HG02973 (cell line): Measurements from ENCODE around the gene KCND2.

Source experiments
- ATAC-seq: cut with Tn5 transposase; IDR thresholded peaks from one replicate; pipeline ENCODE4 v1.9.1; 2021; ENCODE audit warnings: moderate library complexity; ENCODE audit not compliant: unreplicated experiment

Gene KCND2

DNA sequence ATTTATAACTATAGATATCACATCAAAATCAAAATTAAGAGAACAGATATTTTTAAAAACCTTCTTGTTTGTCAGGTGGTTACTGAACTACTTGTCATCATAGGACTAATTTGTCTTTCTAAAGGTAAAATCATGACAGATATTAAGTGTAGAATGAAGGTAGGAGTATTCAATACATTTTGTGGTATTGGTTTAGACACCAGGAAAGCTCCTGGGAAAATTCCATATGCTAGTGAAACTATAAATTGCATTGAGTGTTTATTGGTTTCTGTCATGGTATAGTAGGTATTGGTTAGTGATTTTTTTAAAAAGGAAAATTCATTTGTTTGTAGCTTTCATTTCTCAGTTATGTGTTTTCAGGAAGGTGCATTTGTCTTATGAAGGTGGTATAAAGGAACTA lies 132.7 kb downstream of the KCND2 start:
- no peak for ATAC-seq

DNA sequence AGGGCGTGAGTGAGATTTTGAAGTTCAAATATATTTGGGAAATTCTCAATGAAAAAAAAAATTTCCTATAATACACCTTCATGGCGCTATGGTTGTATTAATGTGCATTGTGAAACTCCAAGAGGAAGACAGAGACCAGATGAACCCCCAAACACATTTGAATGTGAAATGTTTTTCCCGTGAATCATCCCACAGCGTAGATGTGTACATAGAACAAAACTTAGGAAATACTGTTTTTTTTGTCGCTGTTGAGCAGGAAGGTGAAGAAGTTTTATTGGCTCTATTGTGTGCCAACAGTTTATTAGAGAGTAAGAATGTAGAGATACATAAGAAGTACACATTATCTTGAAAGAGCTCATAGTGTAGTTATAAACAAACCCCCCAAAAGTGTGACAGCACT lies 134.0 kb downstream of the KCND2 start:
- no peak for ATAC-seq

DNA sequence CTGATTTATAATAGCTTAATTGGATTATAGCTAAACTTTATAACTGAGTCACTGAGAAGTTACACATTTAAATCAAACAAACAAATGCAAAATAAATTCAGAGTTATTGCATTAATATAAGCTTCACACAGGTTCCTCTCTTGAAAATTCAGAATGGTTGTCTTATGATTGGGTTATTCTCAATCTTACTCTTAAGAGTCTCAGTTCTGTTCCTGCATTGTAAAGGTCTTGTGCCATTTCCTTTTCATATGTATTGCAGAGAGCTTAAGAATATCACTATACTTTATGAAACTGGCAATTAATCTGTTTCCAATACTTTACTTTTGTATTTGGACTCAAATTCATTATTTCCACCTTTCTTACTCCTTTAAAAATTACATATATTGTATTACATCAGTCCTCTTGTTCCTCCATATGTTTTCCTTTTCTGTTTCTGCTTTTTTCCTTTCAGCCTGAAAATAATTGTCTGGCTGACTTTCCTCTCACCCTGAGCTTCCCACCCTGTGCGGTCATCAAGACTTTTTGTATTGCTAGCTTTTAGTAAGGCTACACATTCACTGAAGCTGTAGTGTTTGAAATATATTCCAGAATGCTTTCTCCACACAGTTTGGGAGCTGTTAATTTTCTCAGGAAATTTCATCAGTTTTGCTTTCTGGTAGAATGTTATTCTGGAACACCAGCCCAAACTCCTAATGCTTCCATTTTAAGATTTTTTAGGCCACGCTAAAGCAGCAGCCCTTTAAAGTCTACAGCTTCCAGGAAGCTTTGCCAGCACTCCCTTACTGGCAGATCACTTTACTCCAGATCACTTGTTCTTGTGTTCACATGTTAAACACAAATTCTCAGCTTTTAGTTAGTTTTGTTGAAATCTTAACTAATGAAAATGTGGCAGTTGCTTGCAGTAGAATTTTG lies 139.4 kb downstream of the KCND2 start:
- peak; percentile 84 for ATAC-seq

GRCh38 chr7:120413164-120413563 lies 140.2 kb downstream of the KCND2 start:
- ATAC-seq: no peak

- ATAC-seq: no peak
Observed at GRCh38 chr7:120417244-120417979, 144.4 kb downstream of the KCND2 start.

GRCh38 chr7:120421151-120421651 lies 148.2 kb downstream of the KCND2 start:
- ATAC-seq: peak; percentile 98

- peak; percentile 71 for ATAC-seq
Observed at GRCh38 chr7:120431016-120431415, 158.0 kb downstream of the KCND2 start.

DNA sequence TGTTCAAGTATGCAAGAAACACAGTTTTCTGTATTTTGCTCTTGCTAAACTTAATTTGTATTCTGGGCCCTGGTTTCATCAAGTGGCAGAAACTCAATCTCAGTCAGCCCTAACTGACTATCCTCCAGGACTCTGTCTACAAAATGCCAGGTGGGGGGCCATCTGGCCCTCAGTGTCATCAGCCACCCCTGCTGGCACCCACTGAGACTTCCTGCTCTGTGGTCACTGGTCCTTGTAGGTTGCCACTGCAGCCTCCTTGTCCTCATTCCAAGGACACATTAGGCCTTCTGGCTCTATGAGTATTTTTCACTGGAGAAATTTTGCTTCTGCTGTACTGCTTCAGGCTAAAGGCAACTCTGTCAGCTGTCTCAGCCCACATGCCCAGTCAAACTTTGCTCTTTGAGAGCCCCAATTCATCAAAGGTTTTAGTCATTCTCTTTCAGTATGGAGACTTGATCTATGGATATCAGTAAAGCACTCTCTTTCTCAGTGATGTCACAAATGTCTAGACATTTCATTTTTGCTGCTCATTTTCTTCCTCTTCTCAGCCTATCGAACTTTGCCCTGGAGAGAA lies 163.6 kb downstream of the KCND2 start:
- ATAC-seq: no peak

DNA sequence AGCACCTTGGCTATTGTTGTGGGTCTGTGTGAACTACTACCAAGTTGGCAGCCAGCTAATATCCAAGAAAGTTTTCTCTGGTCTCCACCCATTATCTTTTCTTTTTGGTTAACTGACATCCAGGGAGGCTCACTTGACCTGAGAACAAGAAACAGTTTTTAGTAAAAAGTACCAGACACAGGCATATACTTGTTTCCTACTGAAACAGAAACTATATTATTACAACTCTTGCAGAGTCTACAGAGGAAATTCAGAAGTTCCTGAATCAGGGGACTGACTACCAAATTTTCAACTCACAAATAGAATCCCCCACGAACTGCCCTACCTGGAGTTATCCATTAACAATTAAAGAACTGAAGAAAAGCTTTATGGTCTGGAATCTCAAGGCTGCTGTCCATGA lies 168.9 kb downstream of the KCND2 start:
- ATAC-seq: peak; percentile 86

DNA sequence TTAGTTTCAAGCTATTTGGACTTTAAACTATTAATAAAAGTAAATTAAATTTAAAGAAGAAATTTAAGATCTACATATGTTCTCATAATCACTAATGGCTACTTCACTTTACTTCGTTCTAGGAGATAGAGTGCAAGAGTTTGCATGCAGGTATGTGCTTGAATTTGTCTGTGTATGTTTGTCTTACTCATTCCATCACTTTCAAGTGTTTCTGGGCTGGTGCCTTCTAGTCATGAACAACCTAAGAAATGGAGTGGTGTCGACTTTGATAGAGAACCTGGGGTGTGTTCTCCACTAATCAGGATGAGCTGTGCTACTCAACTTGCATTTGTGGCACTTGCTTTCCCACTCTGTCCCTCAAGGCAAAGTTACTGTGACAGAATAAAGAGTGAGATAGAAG lies 169.9 kb downstream of the KCND2 start:
- ATAC-seq: peak; percentile 63

GRCh38 chr7:120444650-120445049 lies 171.7 kb downstream of the KCND2 start:
- ATAC-seq: no peak

DNA sequence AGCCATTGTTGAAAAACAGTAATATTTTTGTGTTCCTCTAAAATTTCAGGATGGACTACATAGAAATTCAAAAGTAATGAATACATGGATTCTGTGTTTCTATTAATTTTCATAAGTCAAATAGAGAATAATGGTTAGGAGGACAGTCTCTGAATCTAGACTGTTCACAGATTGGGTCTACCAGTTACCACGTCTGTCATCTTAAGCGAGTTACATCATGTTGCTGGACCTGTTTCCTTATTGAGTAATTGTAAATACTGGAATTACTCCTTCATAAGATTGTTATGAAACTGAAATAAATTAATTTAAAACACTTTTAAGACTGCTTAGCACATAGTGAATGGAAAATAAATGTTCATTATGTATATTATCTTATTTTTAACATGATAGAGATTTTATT lies 172.3 kb downstream of the KCND2 start:
- ATAC-seq: no peak

DNA sequence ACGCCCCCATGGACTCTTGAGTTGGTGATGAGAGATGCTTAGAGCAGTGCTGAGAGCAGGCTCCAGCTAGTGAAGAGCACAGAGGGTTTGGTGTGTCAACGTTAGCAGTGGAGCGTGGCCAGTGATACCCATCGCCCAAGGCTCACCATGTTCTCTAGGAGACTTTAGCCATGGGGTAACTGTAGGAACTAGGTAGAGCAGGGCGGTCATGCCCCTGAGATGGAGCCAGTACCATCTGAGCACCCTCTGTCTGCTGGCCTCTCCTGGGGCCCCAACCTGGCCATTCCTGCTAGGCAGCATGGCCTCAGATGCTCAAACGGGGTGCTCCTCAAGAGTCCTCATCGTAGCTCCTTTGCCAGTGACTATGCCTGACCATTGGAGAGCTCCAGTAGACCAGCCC lies 179.7 kb downstream of the KCND2 start:
- no peak for ATAC-seq

GRCh38 chr7:120456699-120457098 lies 183.7 kb downstream of the KCND2 start:
- ATAC-seq: no peak

DNA sequence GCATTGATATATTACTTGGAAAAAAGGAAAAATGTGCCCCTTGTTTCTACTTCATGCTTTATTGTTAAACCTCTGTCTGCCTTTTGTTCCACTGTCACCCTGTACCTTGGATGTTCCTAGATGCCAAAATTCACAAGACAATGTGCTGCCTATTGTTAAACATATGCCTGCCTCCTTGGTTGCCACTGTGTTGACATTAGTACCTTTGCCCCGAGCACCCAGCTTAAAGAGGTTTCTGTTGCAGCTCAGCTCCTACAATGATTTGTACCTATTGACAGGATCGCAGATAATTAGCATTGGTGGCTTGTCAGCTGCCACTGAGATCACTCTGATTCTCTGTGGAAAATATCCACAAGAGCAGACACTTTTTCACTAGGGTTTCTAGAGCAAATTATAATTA lies 188.0 kb downstream of the KCND2 start:
- no peak for ATAC-seq

GRCh38 chr7:120462991-120463390 lies 190.0 kb downstream of the KCND2 start:
- no peak for ATAC-seq

DNA sequence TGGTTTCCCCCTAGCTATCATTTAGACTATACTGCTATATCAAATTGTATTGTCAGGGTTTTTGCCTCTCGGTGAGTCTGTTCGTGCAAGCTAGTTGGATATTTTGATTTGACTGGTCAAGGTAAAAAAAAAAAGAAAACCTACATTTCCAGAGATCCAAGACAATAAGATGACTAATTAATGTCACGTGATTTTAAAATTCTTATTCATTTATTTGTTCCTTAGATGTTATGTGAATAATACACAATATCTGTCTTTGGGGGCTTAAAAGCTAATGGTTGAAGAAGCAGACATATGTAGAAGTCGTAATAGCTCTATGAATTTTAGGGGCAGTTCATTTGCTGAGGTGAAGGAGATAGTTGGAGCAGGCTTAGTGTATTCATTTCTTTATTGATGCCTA lies 191.1 kb downstream of the KCND2 start:
- no peak for ATAC-seq

DNA sequence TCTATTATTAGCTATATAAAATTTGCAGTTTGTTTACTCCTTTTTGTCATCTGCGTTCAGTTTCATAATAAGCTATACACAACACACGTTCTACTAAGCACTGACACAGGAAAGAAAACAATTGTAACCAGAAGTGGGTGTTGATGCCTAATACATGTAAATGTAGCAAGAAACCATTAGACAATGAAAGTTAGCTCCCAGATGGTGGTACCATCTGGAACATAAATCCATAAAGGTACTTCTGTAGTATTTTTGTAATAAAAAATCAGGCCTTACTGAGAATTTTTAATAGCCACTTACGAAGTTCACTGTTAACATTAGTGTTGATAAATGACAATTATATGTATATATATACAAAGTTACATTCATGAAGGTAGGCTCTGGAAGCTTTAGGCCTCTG lies 194.7 kb downstream of the KCND2 start:
- no peak for ATAC-seq

GRCh38 chr7:120468611-120469010 lies 195.6 kb downstream of the KCND2 start:
- ATAC-seq: no peak

DNA sequence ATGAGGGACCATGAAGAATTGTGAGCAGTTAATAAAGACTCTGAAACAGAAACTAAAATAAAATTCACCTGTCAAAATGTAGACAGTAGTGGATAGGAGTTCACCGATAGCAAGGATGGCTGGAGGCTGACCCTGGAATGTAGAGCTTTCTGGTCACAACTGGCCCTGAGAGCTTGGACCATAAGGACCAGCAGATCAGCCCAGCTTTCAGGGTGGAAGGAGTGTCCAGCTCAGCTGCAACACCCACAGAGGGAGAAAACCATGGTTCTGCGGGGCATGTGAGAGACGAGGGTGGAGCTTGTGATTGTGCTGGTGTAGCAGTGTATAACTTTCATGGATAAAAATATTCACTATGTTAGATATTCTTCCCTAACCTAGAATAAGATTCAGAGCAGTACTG lies 199.9 kb downstream of the KCND2 start:
- ATAC-seq: no peak

GRCh38 chr7:120473352-120473751 lies 200.4 kb downstream of the KCND2 start:
- ATAC-seq: no peak

GRCh38 chr7:120475994-120476393 lies 203.0 kb downstream of the KCND2 start:
- peak; percentile 75 for ATAC-seq
